Kidney (tissue), 14 donors: Measurements from ENCODE around the gene TBC1D5. TPM values are rescaled to one million over a fixed set of nuclear protein-coding genes. Genes with fewer than 3 reads are reported as not detected.

ENCODE experiments used
- DNase-seq, 5 donors: peaks; one replicate each; pipeline ENCODE4 v3.0.0-alpha.2; 2013 to 2020
- FAIRE-seq: peaks from 2 replicates; lab custom pipeline; 2012; peaks lifted over from hg19 to GRCh38; lab: Jason Lieb, UNC
- H3K27ac ChIP-seq, 2 donors: one replicate each; pipeline ENCODE4 v1.7.0; 2013; ENCODE audit warnings: low read depth in 2 of 2, low read length in 2 of 2, inconsistent platforms in 1 of 2
- H3K27me3 ChIP-seq: one replicate; pipeline ENCODE4 v1.7.1; 2013; ENCODE audit warnings: low read length, inconsistent platforms; ENCODE audit not compliant: control insufficient read depth, insufficient read depth
- H3K36me3 ChIP-seq, 3 donors: one replicate each; pipeline versions ENCODE4 v1.7.0 to v1.7.1; 2013; ENCODE audit warnings: low read length in 3 of 3, control low read depth in 1 of 3, inconsistent platforms in 1 of 3; ENCODE audit not compliant: insufficient read depth in 3 of 3, control insufficient read depth in 2 of 3
- H3K4me1 ChIP-seq, 3 donors: one replicate each; pipeline versions ENCODE4 v1.7.0 to v1.7.1; 2013; ENCODE audit warnings: low read length in 3 of 3, inconsistent platforms in 1 of 3, low read depth in 1 of 3; ENCODE audit not compliant: control insufficient read depth in 2 of 3, insufficient read depth in 2 of 3
- H3K4me3 ChIP-seq, 3 donors: one replicate each; pipeline versions ENCODE4 v1.7.0 to v1.8.1; 2013; ENCODE audit warnings: low read length in 3 of 3, control low read depth in 1 of 3, inconsistent platforms in 1 of 3
- H3K9ac ChIP-seq, 3 donors: one replicate each; pipeline versions ENCODE4 v1.7.0 to v1.7.1; 2013; ENCODE audit warnings: low read length in 3 of 3, control low read depth in 1 of 3, inconsistent platforms in 1 of 3
- H3K9me3 ChIP-seq, 3 donors: one replicate each; pipeline versions ENCODE4 v1.7.0 to v1.7.1; 2013; ENCODE audit warnings: low read length in 3 of 3, control low read depth in 1 of 3, inconsistent platforms in 1 of 3; ENCODE audit not compliant: control insufficient read depth in 2 of 3, insufficient read depth in 1 of 3
- CTCF ChIP-seq: IDR thresholded peaks from 3 replicates; pipeline ENCODE4 v1.5.1; 2012; ENCODE audit warnings: mild to moderate bottlenecking, moderate library complexity, borderline replicate concordance; ENCODE audit not compliant: insufficient read depth; ENCODE audit errors: extremely low read depth
- intact Hi-C: fragments of 100-400 bp; cut with DNase I; formaldehyde crosslinking; loops from one replicate; pipeline ENCODE4 v1.11.1; 2022
- polyA plus RNA-seq: library from polyadenylated mRNA; stranded (reverse); fragments of 350-450 nt; fragmentation: Illumina TruSeq; extraction: RNeasy Lipid Tissue Mini Kit (QIAGEN cat#74804); gene quantifications from one replicate; pipeline ENCODE4 v1.2.3, GENCODE V29; 2014; ENCODE audit warnings: low read depth, low replicate concordance; ENCODE audit not compliant: insufficient read depth
- total RNA-seq: library from RNA; stranded (reverse); fragmentation: NEBNext Ultra II Directional; extraction: Animal tissue kit (Norgen Biotek cat#: 25700); gene quantifications from one replicate; pipeline ENCODE4 v1.2.1, GENCODE V29; 2021
- donor health status: control.
- donor health status: control.
- donor health status: control.
- donor health status: control.
- donor health status: control.
- donor health status: DM: yes; HTN: yes; CAD: no.
- donor health status: Normal renal cell carcinoma (clear cell type).

Gene TBC1D5
- total and polyA plus RNA-seq, 2 donors from 2014 or later: 9.7 to 77.7 TPM

- no peak for FAIRE-seq
- intact Hi-C loops: no loop called here
- no peaks in the 10 kb centered on the region for H3K4me1 ChIP-seq
- no peak for TF ChIP-seq CTCF
- peaks cover 0 to 11% (median 2%) of the 10 kb centered on the region in 3 donors for H3K9me3 ChIP-seq
- no peak overlapping the region for H3K27ac ChIP-seq
- no peak overlapping the region for H3K9ac ChIP-seq
- H3K36me3 ChIP-seq: no peaks in the 10 kb centered on the region
- no peaks in the 10 kb centered on the region for H3K27me3 ChIP-seq
- no peak for DNase-seq
- H3K4me3 ChIP-seq: no peak overlapping the region
These were observed 156.8 kb downstream of the TBC1D5 start for GRCh38 chr3:17585394-17586325.

- TF ChIP-seq CTCF: no peak
These were observed 158.4 kb downstream of the TBC1D5 start for GRCh38 chr3:17584066-17584465.

DNA sequence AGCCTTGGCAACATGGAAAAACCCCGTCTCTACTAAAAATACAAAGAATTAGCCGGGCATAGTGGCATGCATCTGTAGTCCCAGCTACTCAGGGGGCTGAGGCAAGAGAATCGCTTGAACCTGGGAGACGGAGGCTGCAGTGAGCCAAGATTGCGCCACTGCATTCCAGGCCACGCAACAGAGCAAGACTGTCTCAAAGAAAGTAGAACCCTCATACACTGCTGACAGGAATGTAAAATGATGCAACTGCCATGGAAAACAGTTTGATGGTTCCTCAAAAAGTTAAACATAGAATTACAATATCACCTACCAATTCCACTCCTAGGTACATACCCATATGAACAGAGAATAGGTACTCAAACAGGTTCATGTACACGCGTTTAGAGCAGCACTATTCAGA is 158.9 kb downstream of the TBC1D5 start:
- Histone ChIP-seq H3K4me3 (no peak overlapping the region), H3K27me3 (no peaks in the 10 kb centered on the region), H3K27ac (no peak overlapping the region), H3K36me3 (no peaks in the 10 kb centered on the region), H3K4me1 (no peaks in the 10 kb centered on the region), H3K9me3 (no peaks in the 10 kb centered on the region), H3K9ac (no peak overlapping the region)
- DNase-seq (no peak), FAIRE-seq (no peak)
- TF ChIP-seq CTCF: no peak
- intact Hi-C loops: no loop called here

More at GRCh38 chr3:17584066-17584465, 158.4 kb downstream of the TBC1D5 start:
- Histone ChIP-seq H3K9me3 (no peaks in the 10 kb centered on the region), H3K9ac (no peak overlapping the region), H3K36me3 (no peaks in the 10 kb centered on the region), H3K4me3 (no peak overlapping the region), H3K4me1 (no peaks in the 10 kb centered on the region), H3K27me3 (no peaks in the 10 kb centered on the region), H3K27ac (no peak overlapping the region)
- DNase-seq (no peak), FAIRE-seq (no peak)
- intact Hi-C loops: no loop called here
